Parathyroid adenoma (tissue), 2 donors: ENCODE results near the gene JAM3.
"Not testable (repeated sequence)": the region's sequence is repeated elsewhere in the genome, so short reads cannot be mapped to it uniquely, and the experiment has no call there.

Experiments used
- H2AFZ ChIP-seq: fragments of 300-600 bp; sonication (generic); one replicate; pipeline ENCODE4 v1.7.0; 2017; ENCODE audit warnings: antibody characterized with exemption, mild to moderate bottlenecking
- H3K27ac ChIP-seq: fragments of 300-600 bp; sonication (generic); one replicate; pipeline ENCODE4 v1.7.0; 2017
- H3K27me3 ChIP-seq: fragments of 300-600 bp; sonication (generic); one replicate; pipeline ENCODE4 v1.7.0; 2017; ENCODE audit warnings: low read length; ENCODE audit not compliant: control insufficient read depth, insufficient read depth
- H3K36me3 ChIP-seq: fragments of 300-600 bp; sonication (generic); one replicate; pipeline ENCODE4 v1.7.0; 2017; ENCODE audit warnings: low read length; ENCODE audit not compliant: control insufficient read depth, insufficient read depth
- H3K4me1 ChIP-seq: fragments of 300-600 bp; sonication (generic); one replicate; pipeline ENCODE4 v1.7.0; 2017; ENCODE audit warnings: control low read depth
- H3K4me2 ChIP-seq: fragments of 300-600 bp; sonication (generic); one replicate; pipeline ENCODE4 v1.7.0; 2017; ENCODE audit warnings: low read length
- H3K4me3 ChIP-seq: fragments of 300-600 bp; sonication (generic); one replicate; pipeline ENCODE4 v1.7.0; 2017; ENCODE audit warnings: low read depth, low read length
- H3K79me2 ChIP-seq: fragments of 300-600 bp; sonication (generic); one replicate; pipeline ENCODE4 v1.7.0; 2017; ENCODE audit warnings: control low read depth
- H3K9ac ChIP-seq: fragments of 300-600 bp; sonication (generic); one replicate; pipeline ENCODE4 v1.7.0; 2017; ENCODE audit warnings: mild to moderate bottlenecking
- H3K9me3 ChIP-seq: fragments of 300-600 bp; sonication (generic); one replicate; pipeline ENCODE4 v1.7.0; 2017; ENCODE audit warnings: low read length; ENCODE audit not compliant: control insufficient read depth
- TF ChIP-seq, protein P1 (sequence below): fragments of 300-600 bp; sonication (generic); IDR thresholded peaks from one replicate; pipeline ENCODE4 v1.7.0; 2017; ENCODE audit warnings: antibody characterized with exemption, mild to moderate bottlenecking
- donor health status: primary hyperparathyroidism.

The JAM3 gene

DNA sequence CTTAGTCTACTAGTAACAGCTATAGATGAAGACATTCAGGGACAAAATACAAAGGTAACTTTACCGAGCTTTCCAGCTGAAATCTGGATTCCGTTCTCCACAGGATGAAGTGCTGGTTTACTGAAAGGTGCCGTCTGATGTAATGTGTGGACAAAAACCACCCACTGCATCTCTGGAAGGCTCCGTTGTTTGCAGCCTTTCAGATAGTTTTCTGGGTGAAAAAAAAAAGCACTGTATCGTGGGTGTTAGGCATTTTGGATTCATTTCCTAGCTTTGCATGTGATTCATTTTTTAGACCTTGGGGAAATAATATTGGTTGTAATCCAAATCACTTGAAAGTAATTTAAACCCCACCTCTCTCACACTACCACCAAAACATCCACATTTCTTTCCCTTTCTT, 10.4 kb downstream of the JAM3 start:
- Histone ChIP-seq H3K27ac (no peak overlapping the region), H3K9ac (no peak overlapping the region), H3K9me3 (no peaks in the 10 kb centered on the region), H3K79me2 (peaks cover 8% of the 10 kb centered on the region), H2AFZ (no peak overlapping the region), H3K4me3 (no peak overlapping the region), H3K27me3 (no peaks in the 10 kb centered on the region), H3K36me3 (no peaks in the 10 kb centered on the region), H3K4me1 (no peaks in the 10 kb centered on the region), H3K4me2 (no peak overlapping the region)
- TF ChIP-seq, protein P1, sequence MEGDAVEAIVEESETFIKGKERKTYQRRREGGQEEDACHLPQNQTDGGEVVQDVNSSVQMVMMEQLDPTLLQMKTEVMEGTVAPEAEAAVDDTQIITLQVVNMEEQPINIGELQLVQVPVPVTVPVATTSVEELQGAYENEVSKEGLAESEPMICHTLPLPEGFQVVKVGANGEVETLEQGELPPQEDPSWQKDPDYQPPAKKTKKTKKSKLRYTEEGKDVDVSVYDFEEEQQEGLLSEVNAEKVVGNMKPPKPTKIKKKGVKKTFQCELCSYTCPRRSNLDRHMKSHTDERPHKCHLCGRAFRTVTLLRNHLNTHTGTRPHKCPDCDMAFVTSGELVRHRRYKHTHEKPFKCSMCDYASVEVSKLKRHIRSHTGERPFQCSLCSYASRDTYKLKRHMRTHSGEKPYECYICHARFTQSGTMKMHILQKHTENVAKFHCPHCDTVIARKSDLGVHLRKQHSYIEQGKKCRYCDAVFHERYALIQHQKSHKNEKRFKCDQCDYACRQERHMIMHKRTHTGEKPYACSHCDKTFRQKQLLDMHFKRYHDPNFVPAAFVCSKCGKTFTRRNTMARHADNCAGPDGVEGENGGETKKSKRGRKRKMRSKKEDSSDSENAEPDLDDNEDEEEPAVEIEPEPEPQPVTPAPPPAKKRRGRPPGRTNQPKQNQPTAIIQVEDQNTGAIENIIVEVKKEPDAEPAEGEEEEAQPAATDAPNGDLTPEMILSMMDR = no peak

DNA sequence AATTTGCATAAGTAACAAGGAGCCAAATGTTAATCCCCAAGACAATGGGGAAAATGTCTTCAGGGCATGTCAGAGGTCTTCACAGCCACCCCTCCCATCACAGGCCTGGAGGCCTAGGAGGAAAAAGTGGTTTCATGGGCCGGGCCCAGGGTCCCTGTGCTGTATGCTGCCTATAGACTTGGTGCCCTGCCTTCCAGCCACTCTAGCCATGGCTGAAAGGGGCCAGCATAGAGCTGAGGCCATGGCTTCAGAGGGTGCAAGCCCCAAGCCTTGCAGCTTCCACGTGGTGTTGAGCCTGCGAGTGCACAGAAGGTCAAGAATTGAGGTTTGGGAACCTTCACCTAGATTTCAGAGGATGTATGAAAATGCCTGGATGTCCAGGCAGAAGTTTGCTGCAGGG, 12.4 kb downstream of the JAM3 start:
- H2AFZ ChIP-seq, H3K4me1 ChIP-seq, H3K36me3 ChIP-seq, H3K9me3 ChIP-seq, H3K27ac ChIP-seq, H3K27me3 ChIP-seq, H3K9ac ChIP-seq, H3K4me2 ChIP-seq, H3K4me3 ChIP-seq: not testable (repeated sequence)
- H3K79me2 ChIP-seq = peaks cover 14% of the 10 kb centered on the region

DNA sequence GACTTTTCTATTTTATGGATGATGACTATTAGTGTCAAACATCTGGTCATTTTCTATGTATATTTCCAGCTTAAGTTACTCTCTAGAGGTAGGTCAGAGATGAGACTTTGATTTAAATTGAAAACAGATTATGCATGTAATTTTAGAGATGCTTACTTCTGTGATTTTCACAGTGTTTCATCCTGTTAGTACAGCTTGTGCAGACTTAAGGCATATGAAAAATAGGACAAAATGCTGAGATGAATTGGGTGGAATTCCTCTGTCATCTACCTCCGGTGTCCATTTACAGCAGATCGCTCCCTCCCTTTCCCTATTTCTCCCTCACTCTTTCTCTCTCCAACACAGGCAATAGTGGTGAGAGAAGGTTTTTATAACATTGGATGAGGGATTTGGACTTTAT, 14.1 kb downstream of the JAM3 start:
- Histone ChIP-seq H3K27ac (no peak overlapping the region), H3K4me3 (no peak overlapping the region), H3K27me3 (no peaks in the 10 kb centered on the region), H2AFZ (no peak overlapping the region), H3K4me1 (no peaks in the 10 kb centered on the region), H3K4me2 (no peak overlapping the region), H3K36me3 (no peaks in the 10 kb centered on the region), H3K79me2 (peaks cover 10% of the 10 kb centered on the region), H3K9ac (no peak overlapping the region), H3K9me3 (no peaks in the 10 kb centered on the region)
- TF ChIP-seq, protein P1 = no peak

DNA sequence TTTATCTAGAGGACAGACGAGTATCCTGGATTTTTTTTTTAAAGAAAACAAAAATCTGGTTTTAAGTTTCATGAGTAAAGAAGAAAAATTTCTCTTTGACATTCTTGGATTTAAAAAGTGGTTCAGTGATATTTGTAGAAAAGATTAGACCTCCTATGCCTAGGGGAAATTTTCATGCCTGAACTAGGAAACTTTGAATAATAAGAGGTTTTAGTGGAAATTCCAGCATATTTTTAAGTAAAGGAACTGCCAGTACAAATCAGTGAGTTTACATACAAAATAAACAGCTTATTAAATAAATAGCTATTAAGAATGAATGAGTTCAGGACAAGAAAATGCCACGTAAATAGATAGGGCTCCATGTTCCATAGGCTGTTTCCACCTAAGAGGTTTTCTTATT, 17.5 kb downstream of the JAM3 start:
- Histone ChIP-seq H3K4me2 (no peak overlapping the region), H3K4me3 (no peak overlapping the region), H3K9me3 (no peaks in the 10 kb centered on the region), H3K79me2 (peaks cover 8% of the 10 kb centered on the region), H2AFZ (no peak overlapping the region), H3K4me1 (no peaks in the 10 kb centered on the region), H3K27ac (no peak overlapping the region), H3K27me3 (no peaks in the 10 kb centered on the region), H3K36me3 (no peaks in the 10 kb centered on the region), H3K9ac (no peak overlapping the region)
- TF ChIP-seq, protein P1 = no peak

DNA sequence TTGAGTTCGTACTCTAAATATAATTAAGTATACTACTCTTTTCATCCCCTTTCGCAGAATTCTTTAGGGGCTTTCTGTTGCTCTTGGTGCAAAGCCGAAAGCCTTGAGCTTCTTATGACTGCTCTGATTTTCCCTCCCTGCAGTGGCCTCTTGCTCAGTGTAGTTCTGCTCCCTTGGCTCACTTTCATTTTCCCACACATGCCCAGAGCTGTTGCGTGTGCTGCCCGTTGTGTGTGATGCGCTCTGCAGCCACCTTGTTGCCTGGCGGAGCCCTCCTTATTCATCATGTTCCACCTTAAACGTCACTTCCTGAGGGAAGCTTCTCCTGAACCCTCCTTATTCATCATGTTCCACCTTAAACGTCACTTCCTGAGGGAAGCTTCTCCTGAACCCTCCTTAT, 23.1 kb downstream of the JAM3 start:
- not testable (repeated sequence) for H2AFZ ChIP-seq, H3K79me2 ChIP-seq, H3K27ac ChIP-seq, H3K4me1 ChIP-seq, H3K9me3 ChIP-seq, H3K4me3 ChIP-seq, H3K4me2 ChIP-seq, H3K36me3 ChIP-seq, H3K27me3 ChIP-seq, H3K9ac ChIP-seq

DNA sequence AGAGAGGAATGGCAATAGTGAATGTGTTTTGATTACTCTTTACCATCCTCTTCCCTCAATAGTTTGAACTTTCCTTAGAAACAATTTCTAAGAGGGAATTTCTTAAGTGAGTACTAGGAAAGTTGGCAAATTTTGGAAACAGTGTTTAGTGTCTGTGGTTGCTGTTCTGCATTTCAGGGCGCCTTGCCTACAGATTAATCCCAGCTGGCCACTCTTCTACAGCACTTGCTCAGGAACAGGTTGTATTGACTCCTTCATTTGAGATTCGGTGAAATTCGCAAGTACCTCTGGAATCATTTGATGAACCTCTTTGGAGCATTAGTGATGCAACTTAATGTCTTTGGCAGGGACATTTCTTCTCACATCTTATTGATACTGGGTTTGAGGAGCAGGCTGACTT, 28.3 kb downstream of the JAM3 start:
- H3K9ac ChIP-seq = no peak overlapping the region
- H3K27me3 ChIP-seq = no peaks in the 10 kb centered on the region
- H3K4me2 ChIP-seq = no peak overlapping the region
- no peaks in the 10 kb centered on the region for H3K36me3 ChIP-seq
- peaks cover 5% of the 10 kb centered on the region for H3K79me2 ChIP-seq
- no peak overlapping the region for H2AFZ ChIP-seq
- no peaks in the 10 kb centered on the region for H3K4me1 ChIP-seq
- H3K27ac ChIP-seq = no peak overlapping the region
- no peaks in the 10 kb centered on the region for H3K9me3 ChIP-seq
- no peak overlapping the region for H3K4me3 ChIP-seq
- TF ChIP-seq, protein P1 = no peak
